Parathyroid adenoma (tissue), 2 donors: ENCODE data around the gene WEE2.

ENCODE experiments used
- H2AFZ ChIP-seq: fragments of 300-600 bp; sonication (generic); one replicate; pipeline ENCODE4 v1.7.0; 2017; ENCODE audit warnings: antibody characterized with exemption, mild to moderate bottlenecking
- H3K27ac ChIP-seq: fragments of 300-600 bp; sonication (generic); one replicate; pipeline ENCODE4 v1.7.0; 2017
- H3K27me3 ChIP-seq: fragments of 300-600 bp; sonication (generic); one replicate; pipeline ENCODE4 v1.7.0; 2017; ENCODE audit warnings: low read length; ENCODE audit not compliant: control insufficient read depth, insufficient read depth
- H3K36me3 ChIP-seq: fragments of 300-600 bp; sonication (generic); one replicate; pipeline ENCODE4 v1.7.0; 2017; ENCODE audit warnings: low read length; ENCODE audit not compliant: control insufficient read depth, insufficient read depth
- H3K4me1 ChIP-seq: fragments of 300-600 bp; sonication (generic); one replicate; pipeline ENCODE4 v1.7.0; 2017; ENCODE audit warnings: control low read depth
- H3K4me2 ChIP-seq: fragments of 300-600 bp; sonication (generic); one replicate; pipeline ENCODE4 v1.7.0; 2017; ENCODE audit warnings: low read length
- H3K4me3 ChIP-seq: fragments of 300-600 bp; sonication (generic); one replicate; pipeline ENCODE4 v1.7.0; 2017; ENCODE audit warnings: low read depth, low read length
- H3K79me2 ChIP-seq: fragments of 300-600 bp; sonication (generic); one replicate; pipeline ENCODE4 v1.7.0; 2017; ENCODE audit warnings: control low read depth
- H3K9ac ChIP-seq: fragments of 300-600 bp; sonication (generic); one replicate; pipeline ENCODE4 v1.7.0; 2017; ENCODE audit warnings: mild to moderate bottlenecking
- H3K9me3 ChIP-seq: fragments of 300-600 bp; sonication (generic); one replicate; pipeline ENCODE4 v1.7.0; 2017; ENCODE audit warnings: low read length; ENCODE audit not compliant: control insufficient read depth
- TF ChIP-seq, protein P1 (sequence below): fragments of 300-600 bp; sonication (generic); IDR thresholded peaks from one replicate; pipeline ENCODE4 v1.7.0; 2017; ENCODE audit warnings: antibody characterized with exemption, mild to moderate bottlenecking
- donor health status: primary hyperparathyroidism.

The WEE2 gene

DNA sequence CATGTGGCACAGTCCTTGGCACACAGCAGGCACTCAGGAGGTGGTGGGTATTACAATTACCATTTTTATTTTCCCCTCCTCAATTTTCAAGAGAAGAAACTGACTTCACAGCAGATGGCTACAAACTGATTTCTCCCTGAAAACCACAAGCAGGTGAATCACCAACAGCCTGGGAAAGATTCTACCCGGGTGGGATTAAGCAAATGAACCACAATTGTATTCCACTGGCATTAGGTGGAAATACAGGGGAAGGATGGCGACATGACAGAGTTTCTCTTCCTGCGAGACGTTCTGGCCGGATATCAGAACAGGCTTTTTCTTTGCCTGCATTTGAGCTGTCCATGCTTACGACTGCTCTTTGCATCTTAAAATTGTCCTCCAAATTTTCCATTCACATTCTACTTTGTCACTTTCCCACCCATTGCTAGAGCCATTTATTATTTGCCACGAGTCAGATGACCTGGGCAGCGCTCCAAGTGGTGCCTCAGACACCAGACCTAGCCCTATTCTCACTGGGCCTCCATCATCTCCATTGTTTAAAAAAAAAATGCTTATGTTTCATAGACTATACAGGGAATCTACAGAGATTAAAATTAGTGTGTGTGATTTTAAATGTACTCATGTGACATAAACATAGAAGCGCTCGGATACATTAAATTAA is 10.8 kb upstream of the WEE2 start:
- TF ChIP-seq, protein P1, sequence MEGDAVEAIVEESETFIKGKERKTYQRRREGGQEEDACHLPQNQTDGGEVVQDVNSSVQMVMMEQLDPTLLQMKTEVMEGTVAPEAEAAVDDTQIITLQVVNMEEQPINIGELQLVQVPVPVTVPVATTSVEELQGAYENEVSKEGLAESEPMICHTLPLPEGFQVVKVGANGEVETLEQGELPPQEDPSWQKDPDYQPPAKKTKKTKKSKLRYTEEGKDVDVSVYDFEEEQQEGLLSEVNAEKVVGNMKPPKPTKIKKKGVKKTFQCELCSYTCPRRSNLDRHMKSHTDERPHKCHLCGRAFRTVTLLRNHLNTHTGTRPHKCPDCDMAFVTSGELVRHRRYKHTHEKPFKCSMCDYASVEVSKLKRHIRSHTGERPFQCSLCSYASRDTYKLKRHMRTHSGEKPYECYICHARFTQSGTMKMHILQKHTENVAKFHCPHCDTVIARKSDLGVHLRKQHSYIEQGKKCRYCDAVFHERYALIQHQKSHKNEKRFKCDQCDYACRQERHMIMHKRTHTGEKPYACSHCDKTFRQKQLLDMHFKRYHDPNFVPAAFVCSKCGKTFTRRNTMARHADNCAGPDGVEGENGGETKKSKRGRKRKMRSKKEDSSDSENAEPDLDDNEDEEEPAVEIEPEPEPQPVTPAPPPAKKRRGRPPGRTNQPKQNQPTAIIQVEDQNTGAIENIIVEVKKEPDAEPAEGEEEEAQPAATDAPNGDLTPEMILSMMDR = no peak
- Histone ChIP-seq H3K9ac (no peak overlapping the region), H3K36me3 (no peaks in the 10 kb centered on the region), H3K27me3 (no peaks in the 10 kb centered on the region), H2AFZ (no peak overlapping the region), H3K9me3 (no peaks in the 10 kb centered on the region), H3K79me2 (peaks cover 8% of the 10 kb centered on the region), H3K27ac (no peak overlapping the region), H3K4me1 (peaks cover 25% of the 10 kb centered on the region), H3K4me3 (no peak overlapping the region), H3K4me2 (no peak overlapping the region)

DNA sequence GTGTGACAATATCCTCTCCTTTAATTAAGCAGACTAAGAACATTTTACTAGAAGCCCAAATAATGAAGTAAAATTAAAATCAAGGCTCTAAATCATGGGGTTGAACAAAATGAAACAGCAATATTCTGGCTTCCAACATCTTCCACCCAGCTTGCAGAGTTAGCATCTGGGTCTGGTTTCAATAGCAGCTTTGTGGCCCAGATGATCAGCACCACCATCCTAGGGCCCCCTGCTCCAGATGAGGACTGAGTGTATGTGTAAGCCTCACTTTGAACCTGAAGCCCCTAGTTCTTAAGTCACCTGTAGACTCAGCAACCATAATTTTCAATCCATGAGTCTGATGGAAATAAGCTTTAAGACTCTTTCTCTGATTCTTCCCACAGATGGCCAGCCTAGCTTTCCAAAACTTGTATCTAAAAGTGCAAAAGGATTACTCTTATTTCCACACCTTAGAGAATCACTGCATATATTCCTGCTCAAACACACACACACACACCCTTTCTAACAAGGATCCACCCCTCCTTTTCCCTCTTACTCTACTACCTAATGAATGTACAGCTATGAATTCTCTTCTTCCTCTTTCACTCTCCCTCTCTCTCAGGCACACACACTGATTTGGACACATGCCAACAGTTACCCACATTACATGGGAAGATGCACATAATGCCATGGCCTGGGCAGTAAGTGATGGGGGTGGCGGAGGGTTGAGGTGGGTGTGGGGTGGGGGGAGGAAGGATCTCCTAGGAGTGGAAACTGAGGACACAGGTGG is 9.7 kb upstream of the WEE2 start:
- Histone ChIP-seq H3K4me3 (no peak overlapping the region), H3K4me2 (no peak overlapping the region), H3K36me3 (no peaks in the 10 kb centered on the region), H3K4me1 (peaks cover 32% of the 10 kb centered on the region), H3K27ac (no peak overlapping the region), H3K9ac (no peak overlapping the region), H3K9me3 (no peaks in the 10 kb centered on the region), H3K79me2 (peaks cover 8% of the 10 kb centered on the region), H3K27me3 (no peaks in the 10 kb centered on the region), H2AFZ (no peak overlapping the region)
- TF ChIP-seq, protein P1 = no peak

DNA sequence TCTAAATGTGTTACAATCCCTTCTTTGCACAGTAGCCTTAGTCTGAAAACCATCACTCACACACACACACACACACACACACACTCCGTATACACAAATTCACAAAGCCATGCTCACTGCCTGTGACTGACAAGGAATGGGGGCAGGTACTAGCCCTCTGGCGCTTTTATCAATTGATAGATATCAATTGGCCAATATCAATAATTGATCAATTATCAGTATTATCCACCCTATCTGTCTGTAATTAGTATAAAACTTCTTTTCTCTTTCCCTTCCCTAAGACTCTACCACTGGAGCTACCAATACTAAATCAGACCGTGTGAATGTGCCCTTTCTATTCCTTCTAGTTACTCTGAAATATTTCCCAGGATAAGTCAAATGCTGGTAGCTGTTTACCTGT is 8.3 kb upstream of the WEE2 start:
- H2AFZ ChIP-seq = no peak overlapping the region
- TF ChIP-seq, protein P1 = no peak
- no peak overlapping the region for H3K4me3 ChIP-seq
- no peak overlapping the region for H3K9ac ChIP-seq
- no peaks in the 10 kb centered on the region for H3K36me3 ChIP-seq
- H3K27ac ChIP-seq = no peak overlapping the region
- H3K4me2 ChIP-seq = no peak overlapping the region
- peaks cover 32% of the 10 kb centered on the region for H3K4me1 ChIP-seq
- H3K79me2 ChIP-seq = peaks cover 10% of the 10 kb centered on the region
- H3K27me3 ChIP-seq = no peaks in the 10 kb centered on the region
- no peaks in the 10 kb centered on the region for H3K9me3 ChIP-seq

DNA sequence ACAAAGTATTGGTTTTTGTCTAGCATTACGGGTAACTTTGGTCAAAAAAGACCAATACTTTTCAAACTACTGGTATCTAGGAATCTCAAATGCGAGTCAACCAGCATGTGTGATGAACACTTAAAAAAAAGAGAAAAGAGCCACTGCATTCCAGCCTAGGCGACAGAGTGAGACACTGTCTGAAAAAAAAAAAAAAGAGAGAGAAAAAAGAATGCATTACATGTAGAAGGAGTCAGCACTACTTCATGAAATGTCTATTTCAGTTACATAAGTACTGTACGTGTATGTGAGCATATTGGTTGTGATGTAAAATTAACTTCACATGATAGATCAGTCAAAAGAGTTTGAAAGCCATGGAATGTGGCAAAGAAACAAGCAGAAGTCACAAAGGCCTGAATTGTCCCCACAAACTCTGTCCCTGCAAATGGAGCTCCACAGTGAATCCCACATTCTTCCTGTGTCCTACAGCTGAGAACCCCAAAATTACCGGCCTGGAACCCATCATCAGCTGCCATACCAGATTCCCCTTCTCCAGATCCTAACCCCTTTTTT is 7.8 kb upstream of the WEE2 start:
- H3K4me3 ChIP-seq = peak overlapping the region; percentile 36
- H3K79me2 ChIP-seq = peaks cover 15% of the 10 kb centered on the region
- H3K9ac ChIP-seq = no peak overlapping the region
- TF ChIP-seq, protein P1 = no peak
- H3K4me1 ChIP-seq = peaks cover 32% of the 10 kb centered on the region
- no peaks in the 10 kb centered on the region for H3K27me3 ChIP-seq
- no peaks in the 10 kb centered on the region for H3K9me3 ChIP-seq
- peak overlapping the region; percentile 70 for H3K4me2 ChIP-seq
- peak overlapping the region; percentile 63 for H2AFZ ChIP-seq
- peak overlapping the region; percentile 75 for H3K27ac ChIP-seq
- no peaks in the 10 kb centered on the region for H3K36me3 ChIP-seq
